ENCODE data around the gene KLRD1.
"Not testable (repeated sequence)": the region's sequence is repeated elsewhere in the genome, so short reads cannot be mapped to it uniquely, and the experiment has no call there.

Gene KLRD1

DNA sequence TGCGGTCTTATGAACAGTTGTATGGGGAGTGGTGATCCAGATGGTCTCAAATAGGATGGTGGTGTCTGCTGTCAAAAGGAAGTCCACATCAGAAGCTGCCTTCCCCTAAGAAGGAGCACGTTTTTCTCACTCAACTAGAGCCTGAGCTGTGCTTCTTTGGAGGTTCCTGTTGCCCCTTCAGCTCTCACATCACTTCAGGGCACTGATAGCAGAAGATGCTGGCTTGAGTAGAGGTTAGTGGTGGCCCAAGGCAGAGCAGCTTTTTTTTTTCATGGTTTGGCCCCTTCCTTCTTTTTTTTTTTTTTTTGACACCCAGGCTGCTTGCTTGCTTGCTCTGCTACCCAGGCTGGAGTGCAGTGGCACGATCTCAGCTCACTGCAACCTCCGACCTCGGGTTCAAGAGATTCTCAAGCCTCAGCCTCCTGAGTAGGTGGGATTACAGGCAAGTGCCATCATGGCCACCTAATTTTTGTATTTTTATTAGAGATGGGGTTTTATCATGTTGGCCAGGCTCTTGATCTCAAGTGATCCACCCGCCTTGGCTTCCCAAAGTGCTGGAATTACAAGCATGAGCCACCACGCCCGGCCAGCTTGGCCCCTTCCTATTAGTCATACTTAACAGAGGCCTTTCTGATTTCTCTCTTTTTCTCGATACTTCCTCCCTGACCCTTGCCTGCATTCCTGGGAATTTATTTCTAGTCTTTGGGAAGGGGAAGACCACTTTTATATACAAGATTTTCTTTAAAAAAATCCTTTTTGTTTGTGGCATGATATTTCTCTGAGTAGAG lies 31.6 kb downstream of the KLRD1 start:
- no peak for DNase-seq

DNA sequence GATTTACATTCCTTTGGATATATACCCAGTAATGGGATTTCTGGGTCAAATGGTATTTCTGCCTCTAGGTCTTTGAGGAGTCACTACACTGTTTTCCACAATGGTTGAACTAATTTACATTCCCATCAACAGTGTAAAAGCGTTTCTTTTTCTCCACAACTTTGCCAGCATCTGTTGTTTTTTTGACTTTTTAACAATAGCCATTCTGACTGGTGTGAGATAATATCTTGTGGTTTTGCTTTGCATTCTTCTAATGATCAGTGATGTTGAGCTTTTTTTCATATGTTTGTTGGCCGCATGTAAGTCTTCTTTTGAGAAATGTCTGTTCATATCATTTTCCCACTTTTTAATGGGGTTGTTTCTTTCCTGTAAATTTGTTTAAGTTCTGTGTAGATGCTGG lies 33.3 kb downstream of the KLRD1 start:
- DNase-seq, result not testable (repeated sequence)

DNA sequence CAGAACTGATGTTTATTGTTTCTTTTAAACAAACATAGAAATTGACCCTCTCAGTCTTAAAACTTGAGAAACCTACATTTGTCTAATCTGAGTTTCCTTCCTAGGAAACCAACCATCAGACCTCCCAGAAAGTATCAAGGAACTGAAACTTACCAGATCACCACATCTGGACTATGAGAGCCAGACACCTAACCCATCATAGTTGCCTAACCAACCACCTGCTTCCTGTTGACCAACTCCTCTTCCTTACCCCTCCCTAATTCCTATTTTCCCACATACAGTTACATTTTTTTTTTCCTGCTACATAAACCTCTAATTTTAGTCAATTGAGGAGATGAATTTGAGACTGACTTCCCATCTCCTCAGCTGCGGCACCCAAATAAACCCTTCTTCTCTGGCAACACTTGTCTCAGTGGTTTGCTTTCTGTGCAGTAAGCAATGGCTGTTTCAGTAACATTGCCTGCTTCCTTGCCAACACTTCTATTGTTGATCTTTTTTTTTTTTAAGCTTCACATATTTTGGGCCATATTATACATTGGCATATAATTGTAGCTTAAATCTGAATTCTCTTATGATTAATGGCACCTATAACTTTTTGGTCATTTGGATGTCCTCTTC lies 34.3 kb downstream of the KLRD1 start:
- no peak for DNase-seq

DNA sequence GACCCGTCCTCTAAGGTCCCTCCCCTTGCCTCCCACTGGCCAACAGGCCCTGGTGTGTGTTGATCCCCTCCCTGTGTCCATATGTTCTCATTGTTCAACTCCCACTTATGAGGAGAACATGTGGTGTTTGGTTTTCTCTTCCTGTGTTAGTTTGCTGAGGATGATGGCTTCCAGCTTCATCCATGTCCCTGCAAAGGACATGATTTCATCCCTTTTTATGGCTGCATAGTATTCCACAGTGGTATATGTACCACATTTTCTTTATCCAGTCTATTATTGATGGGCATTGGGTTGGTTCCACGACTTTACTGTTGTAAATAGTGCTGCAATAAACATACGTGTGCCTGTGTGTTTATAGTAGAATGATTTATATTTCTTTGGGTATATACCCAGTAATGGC lies 43.8 kb downstream of the KLRD1 start:
- DNase-seq, result not testable (repeated sequence)

DNA sequence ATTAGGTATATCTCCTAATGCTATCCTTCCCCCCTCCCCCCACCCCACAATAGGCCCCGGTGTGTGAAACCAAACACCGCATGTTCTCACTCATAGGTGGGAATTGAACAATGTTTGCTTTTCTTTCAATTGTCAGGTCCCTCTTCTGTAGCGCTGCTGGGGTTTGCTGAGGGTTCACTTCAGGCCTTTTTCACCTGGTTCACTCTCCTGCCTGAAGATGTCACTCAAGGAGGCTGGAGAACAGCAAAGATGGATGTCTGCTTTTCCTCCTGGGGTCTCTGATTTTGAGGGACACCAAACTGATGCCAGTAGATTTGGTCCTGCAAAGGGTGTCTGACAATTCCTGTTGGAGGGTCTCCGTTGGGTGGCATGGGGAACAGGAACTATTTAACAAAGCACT lies 46.4 kb downstream of the KLRD1 start:
- DNase-seq, result no peak

DNA sequence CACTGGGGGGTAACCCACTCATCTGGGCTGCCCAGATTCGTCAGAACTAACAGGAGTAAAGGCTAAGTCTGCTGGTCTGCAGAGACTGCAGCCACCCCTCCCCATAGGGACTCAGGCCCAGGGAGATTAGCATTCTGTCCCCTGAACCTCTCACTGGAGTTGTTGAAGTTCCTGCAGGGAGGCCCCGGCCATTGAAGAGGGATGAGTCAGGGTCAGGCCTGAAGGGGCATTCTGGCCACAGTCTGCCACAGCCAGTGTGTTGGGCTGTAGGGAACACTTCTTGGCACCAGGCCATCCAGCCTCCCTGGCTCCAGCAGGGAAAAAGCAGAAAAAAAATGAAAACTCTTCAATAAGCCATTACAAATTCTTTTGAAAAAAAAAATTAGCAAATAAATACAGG lies 46.8 kb downstream of the KLRD1 start:
- DNase-seq, result no peak

DNA sequence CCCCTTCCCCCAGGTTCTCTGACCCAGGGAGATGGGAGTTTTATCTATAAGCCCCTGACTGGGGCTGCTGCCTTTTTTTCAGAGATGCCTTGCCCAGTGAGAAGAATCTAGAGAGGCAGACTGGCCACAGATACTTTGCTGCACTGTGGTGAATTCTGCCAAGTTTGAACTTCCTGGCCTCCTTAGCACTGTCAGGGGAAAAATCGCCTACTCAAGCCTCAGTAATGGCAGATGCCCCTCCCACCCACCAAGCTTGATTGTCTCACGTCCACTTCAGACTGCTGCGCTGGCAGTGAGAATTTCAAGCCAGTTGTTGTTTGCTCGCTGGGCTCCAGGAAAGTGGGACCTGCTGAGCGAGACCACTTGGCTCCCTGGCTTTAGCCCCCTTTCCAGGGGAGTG lies 50.5 kb downstream of the KLRD1 start:
- DNase-seq, result no peak

DNA sequence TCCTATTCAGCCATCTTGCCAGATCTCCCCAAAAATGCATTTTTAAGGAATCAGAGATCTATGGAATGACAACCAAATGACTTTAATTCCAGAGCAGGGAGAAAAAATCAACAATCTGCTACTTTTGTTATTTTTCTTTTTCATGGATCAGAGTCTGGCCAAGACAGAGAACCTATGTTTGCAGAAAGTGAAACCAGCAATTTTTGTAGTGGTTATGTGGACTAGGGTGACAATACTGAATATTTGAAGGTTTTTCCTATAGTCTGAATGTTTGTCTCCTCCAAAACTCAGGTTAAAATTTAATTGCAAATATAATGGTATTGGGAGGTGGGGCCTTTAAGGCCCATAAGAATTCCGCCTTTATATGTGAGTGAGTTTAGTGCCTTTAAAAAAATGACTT lies 51.3 kb downstream of the KLRD1 start:
- no peak for DNase-seq

DNA sequence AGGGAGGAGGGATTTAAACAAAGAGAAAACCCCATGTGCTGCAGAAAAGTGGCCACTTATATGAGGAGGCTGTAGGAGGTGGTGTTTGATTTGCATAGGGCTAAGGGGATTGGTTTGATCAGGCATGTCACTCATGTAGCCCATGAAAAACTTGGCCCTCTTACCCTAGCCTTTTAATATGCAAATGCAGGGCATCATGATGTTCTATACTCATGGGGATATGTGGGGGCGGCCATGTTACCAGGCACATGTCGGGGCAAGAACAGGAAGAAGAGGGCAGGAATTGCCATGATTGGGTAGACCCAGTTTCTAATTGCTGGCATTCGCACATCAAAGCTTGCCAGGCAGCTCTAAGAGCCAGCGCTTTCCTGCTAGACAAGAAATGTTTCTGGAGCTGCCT lies 53.4 kb downstream of the KLRD1 start:
- no peak for DNase-seq

DNA sequence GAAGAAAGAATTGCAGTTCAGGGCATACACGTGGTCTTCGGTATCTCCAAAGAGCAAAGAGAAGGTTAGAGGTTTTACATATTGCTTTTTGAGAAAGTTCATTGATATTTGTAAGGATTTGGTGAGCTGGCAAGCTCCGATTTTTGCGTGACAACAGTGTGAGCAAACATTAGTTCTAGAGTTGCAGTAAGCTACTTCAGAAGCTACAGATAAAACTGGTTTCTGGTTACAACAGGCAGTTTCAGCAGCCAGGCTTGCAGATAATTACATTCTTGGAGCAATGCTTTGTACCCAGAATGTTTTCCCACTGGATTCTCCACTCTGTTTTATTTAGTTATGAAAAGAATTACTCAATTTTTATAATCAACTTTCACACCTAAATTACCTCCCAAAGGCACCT lies 54.0 kb downstream of the KLRD1 start:
- no peak for DNase-seq

DNA sequence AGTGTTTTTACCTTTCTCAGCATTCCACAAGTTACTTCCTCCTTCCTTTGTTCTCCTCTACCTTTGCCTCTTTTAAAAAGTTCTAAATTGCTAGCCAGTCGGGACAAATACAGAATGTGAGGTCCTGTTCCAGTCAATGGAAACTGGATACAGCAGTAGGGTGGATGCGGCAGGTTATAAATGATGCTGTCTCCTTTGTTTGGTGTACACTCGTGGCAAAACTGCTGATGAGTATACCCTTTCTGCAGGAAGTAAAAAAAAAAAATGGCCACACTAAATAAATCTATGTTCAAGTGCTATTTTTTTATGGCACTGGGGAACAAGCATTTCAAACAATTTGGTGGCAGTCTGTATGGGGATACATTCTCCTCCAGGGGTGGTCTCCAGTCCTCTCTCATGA lies 54.7 kb downstream of the KLRD1 start:
- no peak for DNase-seq

DNA sequence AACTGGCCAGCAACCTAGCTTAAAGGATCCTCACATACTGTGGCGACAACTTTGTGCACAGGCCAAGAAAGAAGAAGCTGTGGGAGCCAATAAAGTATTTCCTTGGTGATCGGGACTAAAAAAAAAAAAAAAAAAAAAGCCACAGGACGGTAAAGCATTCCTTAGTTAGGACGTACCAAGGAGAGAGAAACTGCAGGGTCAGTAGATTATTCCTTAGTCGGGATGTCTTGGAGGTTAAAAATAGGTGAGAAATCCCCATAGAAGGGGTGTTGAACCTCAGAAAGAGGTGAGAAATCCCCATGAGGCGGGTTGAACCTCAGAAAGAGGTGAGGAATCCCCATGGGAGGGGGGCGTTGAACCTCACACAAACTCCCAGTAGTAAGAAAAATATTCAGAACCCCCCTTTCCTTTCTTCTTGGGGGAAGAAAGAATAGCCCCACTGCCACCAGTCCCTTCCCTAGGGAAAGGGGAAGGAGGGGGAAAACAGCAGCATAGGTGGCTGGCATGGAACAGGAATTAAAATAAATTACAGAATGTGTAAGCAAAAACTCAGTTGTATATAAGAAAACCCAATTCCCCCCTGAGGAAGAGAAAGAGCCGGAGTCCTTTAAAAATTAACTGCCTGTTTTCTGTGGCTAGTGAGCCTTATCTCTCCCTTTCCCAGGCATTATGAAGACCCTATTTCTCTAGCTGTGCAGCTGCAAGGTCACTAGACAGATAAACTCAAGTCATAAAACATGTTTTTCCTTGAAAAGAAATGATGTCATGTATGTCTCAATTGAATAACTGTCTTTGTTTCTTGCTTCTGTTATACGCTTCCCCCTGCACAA lies 55.4 kb downstream of the KLRD1 start:
- no peak for DNase-seq

DNA sequence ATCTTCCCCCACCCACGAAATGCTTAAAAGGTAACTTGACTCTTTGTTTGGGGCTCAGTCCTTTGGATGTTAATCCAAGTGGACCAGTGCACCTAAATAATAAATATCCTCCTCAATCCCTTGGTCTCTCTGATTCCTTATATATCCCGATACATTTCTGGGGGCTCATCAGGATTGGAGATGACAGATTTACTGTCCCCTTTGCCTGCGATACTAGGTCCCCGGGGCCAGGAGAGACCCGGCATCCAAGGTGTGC lies 55.9 kb downstream of the KLRD1 start:
- DNase-seq, result no peak

DNA sequence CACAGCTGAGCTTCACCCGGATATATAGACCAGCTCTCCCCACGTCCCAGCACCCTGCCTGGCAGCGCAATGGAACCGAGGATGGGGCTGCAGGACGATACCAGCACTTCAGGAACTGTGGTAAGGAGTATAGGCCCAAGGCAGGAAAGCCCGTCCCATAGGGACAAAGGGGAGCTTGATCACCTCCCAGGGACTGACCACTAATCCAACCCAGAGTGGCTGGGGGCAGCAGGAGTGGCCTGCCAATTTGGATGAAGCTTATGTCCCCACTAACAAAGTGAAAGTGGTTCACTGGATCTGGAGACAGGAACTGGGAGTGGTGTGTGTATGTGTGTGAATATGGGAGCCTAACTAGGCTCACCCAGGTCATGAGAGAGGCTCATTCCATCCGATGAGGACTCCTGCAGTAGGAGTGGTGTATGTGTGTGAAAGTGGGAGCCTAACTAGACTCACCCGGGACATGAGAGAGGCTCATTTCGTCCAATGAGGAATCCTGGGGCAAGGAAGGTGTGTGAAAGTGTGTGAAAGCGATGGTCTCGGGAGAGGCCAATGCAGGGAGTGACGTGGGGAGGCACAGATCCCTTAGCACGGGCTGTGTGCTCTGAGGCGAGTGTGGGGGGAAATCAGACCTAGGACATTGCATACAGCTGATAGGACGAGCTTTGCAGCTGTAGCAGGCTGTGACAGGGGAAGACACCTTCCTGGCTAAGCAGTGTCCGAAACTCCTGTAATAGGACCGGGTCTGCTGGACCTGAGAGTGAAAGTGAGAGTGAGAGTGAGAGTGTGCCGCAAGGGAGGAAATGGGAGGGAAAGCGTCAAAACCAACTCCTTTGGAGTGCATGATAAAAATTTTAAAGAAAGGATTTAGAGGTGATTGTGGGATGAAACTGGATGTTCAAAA lies 56.5 kb downstream of the KLRD1 start:
- DNase-seq, result no peak

DNA sequence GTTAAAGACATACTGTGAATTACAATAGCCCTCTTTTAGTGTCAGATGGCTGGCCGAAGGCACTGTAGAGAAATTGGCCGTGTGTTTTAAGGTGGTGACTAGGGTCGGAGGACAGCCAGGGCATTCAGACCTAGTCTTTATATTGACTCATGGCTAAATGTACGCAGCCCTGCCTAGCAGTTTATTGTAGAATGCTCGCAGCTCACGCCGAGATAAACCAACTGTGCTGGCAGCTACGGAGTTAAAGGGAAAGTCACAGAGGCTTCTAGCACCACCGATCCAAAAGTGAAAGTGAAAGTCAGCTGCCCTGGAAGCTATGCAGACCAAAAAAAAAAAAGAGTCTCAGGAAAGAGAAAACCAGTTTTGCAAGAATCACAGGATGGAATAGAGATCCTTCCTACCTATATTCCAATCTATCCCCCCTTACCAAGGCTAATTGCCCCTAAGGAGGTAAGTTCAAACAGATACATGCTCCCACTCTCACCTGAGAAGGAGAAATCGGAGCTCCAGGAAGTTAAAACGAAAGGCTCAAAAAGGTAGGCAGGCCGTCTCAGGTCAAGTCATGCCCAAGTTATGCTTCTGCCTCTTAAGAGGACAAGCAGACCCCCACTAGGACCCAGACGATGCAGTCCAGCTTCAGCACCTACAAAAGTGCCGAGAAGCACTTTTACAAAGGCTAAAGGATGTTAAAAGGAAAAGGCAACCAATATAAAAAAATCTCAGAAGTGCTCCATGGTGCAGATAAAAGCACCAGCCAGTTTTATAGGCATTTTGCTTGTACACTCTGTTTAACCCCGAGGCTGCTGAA lies 57.3 kb downstream of the KLRD1 start:
- DNase-seq, result peak; percentile 79

DNA sequence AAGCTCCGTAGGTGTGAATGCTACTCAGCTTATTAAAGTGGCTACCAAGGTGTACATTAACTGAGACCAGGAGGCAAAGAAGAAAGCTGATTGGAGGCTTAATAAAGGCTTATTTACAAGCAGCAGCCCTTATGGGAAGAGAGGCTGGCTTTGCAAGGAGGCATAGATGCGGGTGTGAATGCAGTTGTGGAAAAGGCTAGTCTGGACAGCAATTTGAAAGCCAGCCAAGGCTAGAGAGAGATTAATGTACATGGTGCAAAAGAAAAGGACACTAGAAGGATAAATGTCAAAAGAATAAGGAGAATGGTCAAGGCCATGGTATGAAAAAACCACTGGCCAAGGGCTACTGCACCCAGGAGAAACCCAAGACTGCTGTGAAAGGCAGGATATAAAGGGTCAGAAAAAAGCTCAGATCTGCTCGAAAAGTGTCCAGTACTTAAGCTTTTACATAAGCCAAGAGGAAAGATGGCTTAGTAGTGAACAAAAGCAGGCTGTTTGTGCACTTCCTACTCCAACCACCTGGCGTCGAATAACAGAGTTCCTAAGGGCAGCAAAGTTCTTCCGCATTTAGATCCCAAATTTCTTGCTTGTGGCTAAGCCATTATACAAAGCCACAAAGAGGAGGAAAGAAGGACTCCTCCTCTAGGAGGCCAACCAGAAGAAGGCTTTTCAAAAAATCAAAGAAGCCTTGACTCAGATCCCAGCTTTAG lies 58.2 kb downstream of the KLRD1 start:
- no peak for DNase-seq

DNA sequence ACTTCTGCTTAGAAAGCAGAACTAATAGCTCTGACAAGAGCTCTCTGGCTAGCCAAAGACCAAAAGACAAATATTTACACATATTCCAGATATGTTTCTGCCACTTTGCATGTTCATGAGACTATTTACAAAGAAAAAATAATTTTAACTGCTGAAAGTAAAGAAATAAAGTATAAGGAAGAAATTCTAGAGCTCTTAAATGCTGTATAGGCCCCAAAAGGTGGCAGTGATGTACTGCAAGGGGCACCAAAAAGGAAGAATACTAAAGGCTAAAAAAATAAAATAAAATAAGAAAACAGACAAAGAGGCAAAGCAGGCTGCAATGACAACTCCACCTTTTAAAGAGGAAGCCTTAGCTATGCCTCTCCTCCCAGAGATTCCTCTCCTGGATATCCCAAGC lies 59.2 kb downstream of the KLRD1 start:
- DNase-seq, result peak; percentile 35

DNA sequence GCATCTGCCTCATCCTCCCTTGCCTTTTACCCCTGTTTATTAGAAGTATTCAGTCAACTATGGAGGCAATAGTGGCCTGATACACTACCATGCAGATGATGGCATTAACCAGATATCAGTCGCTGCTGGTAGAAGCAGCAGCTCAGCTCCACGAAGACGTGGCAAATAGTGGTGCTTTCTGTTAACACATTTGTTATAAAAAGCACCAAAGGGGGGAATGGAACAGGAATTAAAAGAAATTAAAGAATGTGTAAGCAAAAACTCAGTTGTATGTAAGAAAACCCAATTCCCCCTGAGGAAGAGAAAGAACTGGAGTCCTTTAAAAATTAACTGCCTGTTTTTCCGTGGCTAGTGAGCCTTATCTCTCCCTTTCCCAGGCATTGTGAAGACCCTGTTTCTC lies 60.0 kb downstream of the KLRD1 start:
- DNase-seq, result not testable (repeated sequence)

DNA sequence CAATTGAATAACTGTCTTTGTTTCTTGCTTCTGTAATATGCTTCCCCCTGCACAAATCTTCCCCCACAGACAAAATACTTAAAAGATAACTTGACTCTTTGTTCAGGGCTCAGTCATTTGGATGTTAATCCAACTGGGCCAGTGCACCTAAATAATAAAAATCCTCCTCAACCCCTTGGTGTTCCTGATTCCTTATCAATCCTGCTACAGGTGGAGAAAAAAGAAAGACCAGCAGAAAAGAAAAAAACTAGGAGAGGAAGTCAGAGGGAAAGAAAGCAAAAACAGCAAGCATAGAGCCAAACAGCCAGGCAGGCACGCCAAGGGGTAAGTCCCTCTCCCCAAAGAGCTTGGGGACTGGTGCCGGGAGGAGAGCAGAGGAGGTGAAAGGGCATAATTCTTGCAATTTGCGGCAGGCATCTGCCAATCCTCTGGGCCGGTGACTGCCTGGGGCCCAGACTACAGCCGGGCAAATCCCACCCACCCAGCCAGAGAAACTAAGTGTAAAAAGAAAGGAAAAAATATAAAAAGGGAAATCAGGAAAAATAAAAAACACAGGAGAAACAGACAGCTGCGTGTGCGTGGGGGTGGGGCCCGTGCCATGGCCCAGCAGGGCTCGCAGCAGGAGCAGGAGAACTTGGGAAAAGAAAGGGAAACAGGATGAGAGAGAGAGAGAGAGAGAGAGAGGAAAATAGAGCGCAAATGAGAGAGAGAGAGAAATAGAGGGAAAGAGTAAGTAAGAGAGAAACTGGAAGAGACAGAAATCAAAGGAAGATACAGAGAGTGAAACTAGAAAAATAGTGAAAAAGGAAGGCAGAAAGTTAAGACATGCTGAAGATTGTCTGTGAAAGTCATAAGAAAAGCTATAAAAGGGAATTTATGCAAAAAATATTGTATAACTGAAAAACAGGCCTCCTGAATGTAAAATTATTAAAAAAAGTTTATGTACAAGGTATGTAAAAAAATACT lies 60.8 kb downstream of the KLRD1 start:
- no peak for DNase-seq

Measured in NCI-H1417 treated with DMSO at 0.1 percent for 48 hours (cell line).